ENCODE results near the gene RPL31.

DNA sequence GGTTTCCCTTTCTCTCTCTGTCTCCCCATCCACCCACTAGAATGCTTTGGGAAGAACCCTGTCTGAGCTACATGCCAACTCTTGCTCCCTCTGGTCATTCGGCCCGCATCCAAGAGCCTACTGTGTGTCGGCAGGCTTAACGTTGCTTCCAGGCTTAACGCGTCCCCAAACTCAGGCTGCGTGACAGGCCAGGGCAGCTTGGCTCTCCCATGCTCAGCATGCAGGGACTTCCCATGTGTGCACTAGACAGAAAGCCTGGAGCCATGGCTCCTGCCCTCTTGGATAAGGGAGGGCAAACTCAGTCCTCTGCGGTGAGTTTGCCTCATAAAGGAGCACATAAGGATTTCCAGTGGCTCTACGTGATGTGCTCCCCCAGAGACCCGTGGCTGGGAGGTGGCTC is 43.2 kb downstream of the RPL31 start:
- TF ChIP-seq, protein P1, sequence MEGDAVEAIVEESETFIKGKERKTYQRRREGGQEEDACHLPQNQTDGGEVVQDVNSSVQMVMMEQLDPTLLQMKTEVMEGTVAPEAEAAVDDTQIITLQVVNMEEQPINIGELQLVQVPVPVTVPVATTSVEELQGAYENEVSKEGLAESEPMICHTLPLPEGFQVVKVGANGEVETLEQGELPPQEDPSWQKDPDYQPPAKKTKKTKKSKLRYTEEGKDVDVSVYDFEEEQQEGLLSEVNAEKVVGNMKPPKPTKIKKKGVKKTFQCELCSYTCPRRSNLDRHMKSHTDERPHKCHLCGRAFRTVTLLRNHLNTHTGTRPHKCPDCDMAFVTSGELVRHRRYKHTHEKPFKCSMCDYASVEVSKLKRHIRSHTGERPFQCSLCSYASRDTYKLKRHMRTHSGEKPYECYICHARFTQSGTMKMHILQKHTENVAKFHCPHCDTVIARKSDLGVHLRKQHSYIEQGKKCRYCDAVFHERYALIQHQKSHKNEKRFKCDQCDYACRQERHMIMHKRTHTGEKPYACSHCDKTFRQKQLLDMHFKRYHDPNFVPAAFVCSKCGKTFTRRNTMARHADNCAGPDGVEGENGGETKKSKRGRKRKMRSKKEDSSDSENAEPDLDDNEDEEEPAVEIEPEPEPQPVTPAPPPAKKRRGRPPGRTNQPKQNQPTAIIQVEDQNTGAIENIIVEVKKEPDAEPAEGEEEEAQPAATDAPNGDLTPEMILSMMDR (IDR thresholded peaks at IDR 0.05): no peak
- no peak for TF ChIP-seq POLR2AphosphoS5 (IDR thresholded peaks at IDR 0.05)

Data from stomach (tissue), 4 donors.